ENCODE data around the gene CISD1.
"Not testable (repeated sequence)": the region's sequence is repeated elsewhere in the genome, so short reads cannot be mapped to it uniquely, and the experiment has no call there.

CISD1 gene

GRCh38 chr10:58268946-58269781, at the start of gene CISD1:
CISD1 (plus strand) TSS chr10:58269162; CDS start chr10:58269274, 112 bp downstream.
- DNase-seq (ENCODE audit: low read depth in 2 of 2) = peak; percentile 92

- no peak for DNase-seq (ENCODE audit: low read depth in 2 of 2)
Measured at GRCh38 chr10:58219875-58220274, 49.1 kb upstream of the CISD1 start.

- DNase-seq (ENCODE audit: low read depth in 2 of 2) = no peak
Measured at GRCh38 chr10:58220769-58221451, 48.1 kb upstream of the CISD1 start.

- no peak for DNase-seq (ENCODE audit: low read depth in 2 of 2)
Measured at GRCh38 chr10:58225654-58226053, 43.3 kb upstream of the CISD1 start.

- not testable (repeated sequence) for DNase-seq (ENCODE audit: low read depth in 2 of 2)
Measured at GRCh38 chr10:58229856-58230255, 39.1 kb upstream of the CISD1 start.

GRCh38 chr10:58237014-58237834, 31.7 kb upstream of the CISD1 start:
- DNase-seq (ENCODE audit: low read depth in 2 of 2) = no peak

- DNase-seq (ENCODE audit: low read depth in 2 of 2) = no peak
Measured at GRCh38 chr10:58239561-58240169, 29.3 kb upstream of the CISD1 start.

- DNase-seq (ENCODE audit: low read depth in 2 of 2) = no peak
Measured at GRCh38 chr10:58240531-58240930, 28.4 kb upstream of the CISD1 start.

GRCh38 chr10:58241346-58241745, 27.6 kb upstream of the CISD1 start:
- no peak for DNase-seq (ENCODE audit: low read depth in 2 of 2)

GRCh38 chr10:58243269-58243668, 25.7 kb upstream of the CISD1 start:
- DNase-seq (ENCODE audit: low read depth in 2 of 2) = no peak

GRCh38 chr10:58243801-58244200, 25.2 kb upstream of the CISD1 start:
- not testable (repeated sequence) for DNase-seq (ENCODE audit: low read depth in 2 of 2)

- DNase-seq (ENCODE audit: low read depth in 2 of 2) = not testable (repeated sequence)
Measured at GRCh38 chr10:58244242-58244641, 24.7 kb upstream of the CISD1 start.

- DNase-seq (ENCODE audit: low read depth in 2 of 2) = not testable (repeated sequence)
Measured at GRCh38 chr10:58244666-58245065, 24.3 kb upstream of the CISD1 start.

- no peak for DNase-seq (ENCODE audit: low read depth in 2 of 2)
Measured at GRCh38 chr10:58253184-58253583, 15.8 kb upstream of the CISD1 start.

- DNase-seq (ENCODE audit: low read depth in 2 of 2) = no peak
Measured at GRCh38 chr10:58254644-58255043, 14.3 kb upstream of the CISD1 start.

- DNase-seq (ENCODE audit: low read depth in 2 of 2) = not testable (repeated sequence)
Measured at GRCh38 chr10:58256013-58256780, 12.8 kb upstream of the CISD1 start.

GRCh38 chr10:58258977-58259692, 9.8 kb upstream of the CISD1 start:
- DNase-seq (ENCODE audit: low read depth in 2 of 2) = no peak

GRCh38 chr10:58260334-58260733, 8.6 kb upstream of the CISD1 start:
- no peak for DNase-seq (ENCODE audit: low read depth in 2 of 2)

GRCh38 chr10:58262766-58263165, 6.2 kb upstream of the CISD1 start:
- no peak for DNase-seq (ENCODE audit: low read depth in 2 of 2)

GRCh38 chr10:58264780-58265179, 4.2 kb upstream of the CISD1 start:
- DNase-seq (ENCODE audit: low read depth in 2 of 2) = no peak
